ENCODE results near the gene PRPF19.

DNA sequence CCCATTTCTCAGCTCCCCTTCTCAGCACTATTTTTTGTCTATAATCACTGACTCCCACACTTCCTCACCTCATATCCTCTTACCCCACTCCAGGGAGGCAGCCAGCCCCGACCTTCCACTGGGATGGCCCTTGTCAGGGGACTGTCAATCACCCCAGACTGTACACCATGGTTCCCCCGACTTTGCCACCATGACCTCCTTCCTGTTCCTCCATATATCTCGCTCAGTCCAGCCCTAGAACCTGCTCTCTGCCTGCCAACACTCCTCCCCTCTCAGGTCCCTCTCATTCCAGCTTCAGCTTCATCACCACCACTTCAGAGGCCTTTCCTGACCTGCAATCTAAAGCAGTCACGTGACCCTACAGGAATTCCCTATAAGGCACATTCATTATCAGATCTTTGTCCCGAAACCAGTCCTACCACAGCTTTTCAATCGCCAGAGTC is 16.5 kb downstream of the PRPF19 start:
- TF ChIP-seq, protein P1, sequence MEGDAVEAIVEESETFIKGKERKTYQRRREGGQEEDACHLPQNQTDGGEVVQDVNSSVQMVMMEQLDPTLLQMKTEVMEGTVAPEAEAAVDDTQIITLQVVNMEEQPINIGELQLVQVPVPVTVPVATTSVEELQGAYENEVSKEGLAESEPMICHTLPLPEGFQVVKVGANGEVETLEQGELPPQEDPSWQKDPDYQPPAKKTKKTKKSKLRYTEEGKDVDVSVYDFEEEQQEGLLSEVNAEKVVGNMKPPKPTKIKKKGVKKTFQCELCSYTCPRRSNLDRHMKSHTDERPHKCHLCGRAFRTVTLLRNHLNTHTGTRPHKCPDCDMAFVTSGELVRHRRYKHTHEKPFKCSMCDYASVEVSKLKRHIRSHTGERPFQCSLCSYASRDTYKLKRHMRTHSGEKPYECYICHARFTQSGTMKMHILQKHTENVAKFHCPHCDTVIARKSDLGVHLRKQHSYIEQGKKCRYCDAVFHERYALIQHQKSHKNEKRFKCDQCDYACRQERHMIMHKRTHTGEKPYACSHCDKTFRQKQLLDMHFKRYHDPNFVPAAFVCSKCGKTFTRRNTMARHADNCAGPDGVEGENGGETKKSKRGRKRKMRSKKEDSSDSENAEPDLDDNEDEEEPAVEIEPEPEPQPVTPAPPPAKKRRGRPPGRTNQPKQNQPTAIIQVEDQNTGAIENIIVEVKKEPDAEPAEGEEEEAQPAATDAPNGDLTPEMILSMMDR (IDR thresholded peaks at IDR 0.05), result no peak
- TF ChIP-seq EZH2phosphoT487 (IDR thresholded peaks at IDR 0.05) (no peak), EZH2 (IDR thresholded peaks at IDR 0.05) (no peak)

All from neural progenitor cell (in vitro differentiated cells).